Measurements from ENCODE around the gene ILKAP. TPM values are rescaled to one million over a fixed set of nuclear protein-coding genes. Genes with fewer than 3 reads are reported as not detected.
A peak's percentile ranks its signal among the peaks of the same experiment; 100 is the strongest.

ILKAP gene
- total and polyA plus RNA-seq, 2 of the 4 experiments (the other 2 are of a cell fraction) = 13.3 to 44.2 TPM

DNA sequence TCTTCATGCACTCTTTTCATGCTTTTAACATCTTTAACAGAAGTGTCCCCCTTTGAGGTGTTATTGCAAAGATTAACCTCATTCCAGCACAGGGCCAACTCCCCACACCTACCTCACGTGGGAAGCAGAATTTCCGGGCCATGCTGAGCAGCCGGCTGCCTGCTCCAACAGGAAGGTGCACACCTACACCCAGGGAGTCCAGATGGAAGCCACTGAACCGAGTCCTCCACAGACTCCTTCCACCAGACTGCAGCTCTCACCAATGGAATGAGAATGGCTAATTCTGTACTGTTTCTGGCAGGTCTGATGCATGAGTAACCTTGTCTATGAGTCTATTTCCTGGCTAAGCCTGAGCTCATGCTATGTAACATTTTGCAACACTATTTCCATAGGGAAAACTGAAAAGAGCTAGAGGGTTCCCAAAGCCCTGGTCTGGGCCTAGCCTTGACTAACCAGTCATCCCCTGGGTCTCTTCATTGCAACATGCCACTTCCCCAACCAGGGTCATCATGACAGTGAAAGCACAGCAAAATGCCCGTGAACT lies 33.7 kb downstream of the ILKAP start (continued):
- TF ChIP-seq SMC3 (IDR thresholded peaks at IDR 0.05; ENCODE audit: low read depth, low read length) = peak; percentile 15; the same call in 1 of the 2 replicates

DNA sequence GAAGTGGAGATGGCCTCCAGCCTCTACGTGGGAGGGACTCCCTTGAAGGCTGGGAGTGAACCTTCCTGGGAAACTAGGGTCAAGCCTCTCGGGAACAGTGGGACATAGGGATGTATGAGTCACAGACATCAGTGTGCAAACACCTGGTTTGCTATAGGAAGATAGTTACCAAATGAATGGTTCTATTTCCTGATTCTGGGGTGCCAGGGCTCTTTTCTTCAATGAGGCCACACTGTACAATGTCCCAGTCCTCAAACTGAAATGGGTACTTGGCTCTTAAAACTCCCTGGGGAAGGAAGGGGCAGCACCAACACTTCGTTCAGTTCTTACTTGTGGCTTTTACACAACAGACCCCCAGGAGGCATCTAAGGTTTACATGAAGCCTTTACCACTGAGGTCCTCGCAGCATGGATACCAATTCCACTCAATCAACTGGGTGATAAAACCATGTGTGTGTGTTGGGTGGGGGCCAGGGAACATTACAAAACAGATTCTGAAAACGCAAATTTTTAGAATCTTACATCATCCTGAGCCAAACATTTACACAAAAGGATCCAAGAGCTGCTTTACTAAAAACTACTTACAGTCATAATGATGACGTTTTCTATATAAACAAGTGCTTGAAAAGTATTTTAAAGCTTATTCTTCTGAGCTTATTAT lies 34.3 kb downstream of the ILKAP start:
- H3K4me3 ChIP-seq (ENCODE audit: insufficient read depth, low read depth, low read length) = no peak overlapping the region
- peak overlapping the region; percentile 96 for H3K14ac ChIP-seq (replicated peaks; ENCODE audit: low read depth, low read length)
- peak overlapping the region; percentile 10; the same call in 1 of the 2 replicates for H3K9ac ChIP-seq (ENCODE audit: low read depth, low read length)
- H3K18ac ChIP-seq (ENCODE audit: low read depth, low read length) = peak overlapping the region; percentile 96
- dilution Hi-C loops (cut with HindIII; ENCODE audit: low sequenced_read_pairs, unreplicated experiment) (no loop called here), intact Hi-C loops (cut with micrococcal nuclease) (loop anchor here (1.0 kb wide), 1 partner anchor 71 kb away; the partner anchor contains the start of gene HES6), in situ Hi-C loops (cut with MboI; ENCODE audit: low sequenced_read_pairs) (no loop called here)
- H2AK5ac ChIP-seq (ENCODE audit: low read depth, low read length) = peak overlapping the region; percentile 98
- peak overlapping the region; percentile 99 for H4K91ac ChIP-seq (ENCODE audit: insufficient read depth, low read depth, low read length)
- H3K4ac ChIP-seq (ENCODE audit: low read depth, low read length) = peak overlapping the region; percentile 99
- H2AK9ac ChIP-seq (replicated peaks; ENCODE audit: low read depth, low read length, poor library complexity) = peak overlapping the region; percentile 99
- CTCF ChIA-PET = interaction anchor here (1.0 kb wide), 1 partner anchor 8 kb away, joined by 3 read pairs; no protein-coding TSS in a partner anchor
- H4K8ac ChIP-seq (ENCODE audit: low read depth in 2 of 2, low read length in 2 of 2) = peak overlapping the region; percentile 51 to 97
- peak overlapping the region; percentile 97 for H2BK120ac ChIP-seq (ENCODE audit: low read depth, low read length)
- POLR2A ChIA-PET (ENCODE audit: unreplicated experiment) = no interaction called here
- peaks cover 8% of the 10 kb centered on the region for H4K20me1 ChIP-seq (ENCODE audit: insufficient read depth, low read length)
- WGBS, 2 experiments (ENCODE audit: extremely low coverage in 2 of 2, insufficient read length in 1 of 2) = no CpG with 5 or more reads among the region's 6 CpGs
- peak overlapping the region; percentile 49 for H3K4me2 ChIP-seq (ENCODE audit: low read depth, low read length)
- BruUV-seq (replicated peaks) = TSS peak; percentile 71
- peak overlapping the region; percentile 98 for H2BK20ac ChIP-seq (ENCODE audit: low read depth, low read length)
- ATAC-seq (ENCODE audit: low read depth) (peak; percentile 58), DNase-seq (peak; percentile 98)
- H4K5ac ChIP-seq (ENCODE audit: low read depth, low read length) = peak overlapping the region; percentile 85
- H3K23ac ChIP-seq (ENCODE audit: low read depth, low read length) = peak overlapping the region; percentile 98
- peaks cover 31% of the 10 kb centered on the region for H3K4me1 ChIP-seq (ENCODE audit: control insufficient read depth, insufficient read depth, low read length)
- peak overlapping the region; percentile 92 for H2BK15ac ChIP-seq (ENCODE audit: low read depth, low read length)
- H3K79me1 ChIP-seq (ENCODE audit: low read depth in 1 of 2, low read length in 2 of 2) = peaks cover 3 to 40% of the 10 kb centered on the region in 2 experiments; a peak in 3 of 4 replicates
- peak overlapping the region; percentile 95 for H3K56ac ChIP-seq (ENCODE audit: extremely low read depth, insufficient read depth, low read length)
- H3K36me3 ChIP-seq (ENCODE audit: control insufficient read depth, insufficient read depth, low read length) = peaks cover 35% of the 10 kb centered on the region
- H3K27me3 ChIP-seq (ENCODE audit: control insufficient read depth, insufficient read depth, low read length) = no peaks in the 10 kb centered on the region
- peak overlapping the region; percentile 13 for H2AFZ ChIP-seq (replicated peaks; ENCODE audit: low read length, poor library complexity)
- H2BK5ac ChIP-seq (ENCODE audit: low read depth, low read length, poor library complexity, severe bottlenecking) = peak overlapping the region; percentile 100
- no peaks in the 10 kb centered on the region for H3K9me3 ChIP-seq (ENCODE audit: control insufficient read depth, insufficient read depth, low read length)
- H3K27ac ChIP-seq (ENCODE audit: insufficient read depth, low read length) = peak overlapping the region; percentile 97
- H3K9me1 ChIP-seq (ENCODE audit: insufficient read depth, low read length) = peaks cover 33% of the 10 kb centered on the region
- TF ChIP-seq RCOR1 (IDR thresholded peaks at IDR 0.05; ENCODE audit: insufficient replicate concordance, low read length) (no peak), RAD21 (IDR thresholded peaks at IDR 0.05; ENCODE audit: low read length) (no peak), SMC3 (IDR thresholded peaks at IDR 0.05; ENCODE audit: low read depth, low read length) (no peak), POLR2A (IDR thresholded peaks at IDR 0.05; ENCODE audit: low read depth, low read length) (peak; percentile 51; the same call in 1 of the 2 replicates), CHD1 (IDR thresholded peaks at IDR 0.05; ENCODE audit: low read depth, low read length) (no peak), CEBPB (IDR thresholded peaks at IDR 0.05; ENCODE audit: low read depth, low read length) (peak; percentile 94), RFX5 (IDR thresholded peaks at IDR 0.05; ENCODE audit: low read depth, low read length) (peak; percentile 21; the same call in 1 of the 2 replicates), NFE2L2 (IDR thresholded peaks at IDR 0.05; ENCODE audit: low read depth, low read length) (peak; percentile 50; the same call in 1 of the 2 replicates)
- TF ChIP-seq, protein P1, sequence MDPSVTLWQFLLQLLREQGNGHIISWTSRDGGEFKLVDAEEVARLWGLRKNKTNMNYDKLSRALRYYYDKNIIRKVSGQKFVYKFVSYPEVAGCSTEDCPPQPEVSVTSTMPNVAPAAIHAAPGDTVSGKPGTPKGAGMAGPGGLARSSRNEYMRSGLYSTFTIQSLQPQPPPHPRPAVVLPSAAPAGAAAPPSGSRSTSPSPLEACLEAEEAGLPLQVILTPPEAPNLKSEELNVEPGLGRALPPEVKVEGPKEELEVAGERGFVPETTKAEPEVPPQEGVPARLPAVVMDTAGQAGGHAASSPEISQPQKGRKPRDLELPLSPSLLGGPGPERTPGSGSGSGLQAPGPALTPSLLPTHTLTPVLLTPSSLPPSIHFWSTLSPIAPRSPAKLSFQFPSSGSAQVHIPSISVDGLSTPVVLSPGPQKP (IDR thresholded peaks at IDR 0.05; ENCODE audit: borderline replicate concordance, low read depth, low read length) = no peak
- TF ChIP-seq, protein P2, sequence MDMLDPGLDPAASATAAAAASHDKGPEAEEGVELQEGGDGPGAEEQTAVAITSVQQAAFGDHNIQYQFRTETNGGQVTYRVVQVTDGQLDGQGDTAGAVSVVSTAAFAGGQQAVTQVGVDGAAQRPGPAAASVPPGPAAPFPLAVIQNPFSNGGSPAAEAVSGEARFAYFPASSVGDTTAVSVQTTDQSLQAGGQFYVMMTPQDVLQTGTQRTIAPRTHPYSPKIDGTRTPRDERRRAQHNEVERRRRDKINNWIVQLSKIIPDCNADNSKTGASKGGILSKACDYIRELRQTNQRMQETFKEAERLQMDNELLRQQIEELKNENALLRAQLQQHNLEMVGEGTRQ (IDR thresholded peaks at IDR 0.05; ENCODE audit: low read depth, low read length) = peak; percentile 16; the same call in 1 of the 2 replicates
- TF ChIP-seq, protein P3, sequence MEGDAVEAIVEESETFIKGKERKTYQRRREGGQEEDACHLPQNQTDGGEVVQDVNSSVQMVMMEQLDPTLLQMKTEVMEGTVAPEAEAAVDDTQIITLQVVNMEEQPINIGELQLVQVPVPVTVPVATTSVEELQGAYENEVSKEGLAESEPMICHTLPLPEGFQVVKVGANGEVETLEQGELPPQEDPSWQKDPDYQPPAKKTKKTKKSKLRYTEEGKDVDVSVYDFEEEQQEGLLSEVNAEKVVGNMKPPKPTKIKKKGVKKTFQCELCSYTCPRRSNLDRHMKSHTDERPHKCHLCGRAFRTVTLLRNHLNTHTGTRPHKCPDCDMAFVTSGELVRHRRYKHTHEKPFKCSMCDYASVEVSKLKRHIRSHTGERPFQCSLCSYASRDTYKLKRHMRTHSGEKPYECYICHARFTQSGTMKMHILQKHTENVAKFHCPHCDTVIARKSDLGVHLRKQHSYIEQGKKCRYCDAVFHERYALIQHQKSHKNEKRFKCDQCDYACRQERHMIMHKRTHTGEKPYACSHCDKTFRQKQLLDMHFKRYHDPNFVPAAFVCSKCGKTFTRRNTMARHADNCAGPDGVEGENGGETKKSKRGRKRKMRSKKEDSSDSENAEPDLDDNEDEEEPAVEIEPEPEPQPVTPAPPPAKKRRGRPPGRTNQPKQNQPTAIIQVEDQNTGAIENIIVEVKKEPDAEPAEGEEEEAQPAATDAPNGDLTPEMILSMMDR (conservative IDR thresholded peaks at IDR 0.05; ENCODE audit: low read depth, low read length) = peak; percentile 17; the same call in 1 of the 2 replicates
